ENCODE data around the gene CCSER1.

DNA sequence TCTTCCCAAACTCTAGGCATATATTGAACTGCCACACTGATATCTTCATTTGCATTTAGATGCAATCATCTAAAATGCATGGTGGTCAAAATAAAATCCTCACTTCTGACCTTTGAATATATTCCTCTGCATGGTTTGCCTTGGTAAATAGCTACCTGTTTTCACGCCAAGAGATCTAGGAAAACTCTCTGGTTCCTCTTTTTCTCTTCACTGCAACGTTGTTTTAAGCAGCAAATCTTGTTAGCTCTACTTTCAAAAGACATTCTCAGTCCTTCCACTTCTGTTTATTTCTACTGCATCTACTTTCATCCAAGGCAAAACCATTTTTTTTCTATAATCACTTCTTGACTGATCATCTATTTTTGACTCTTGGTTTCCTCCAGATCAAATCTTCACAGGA is 1174.9 kb downstream of the CCSER1 start:
- TF ChIP-seq, protein P1, sequence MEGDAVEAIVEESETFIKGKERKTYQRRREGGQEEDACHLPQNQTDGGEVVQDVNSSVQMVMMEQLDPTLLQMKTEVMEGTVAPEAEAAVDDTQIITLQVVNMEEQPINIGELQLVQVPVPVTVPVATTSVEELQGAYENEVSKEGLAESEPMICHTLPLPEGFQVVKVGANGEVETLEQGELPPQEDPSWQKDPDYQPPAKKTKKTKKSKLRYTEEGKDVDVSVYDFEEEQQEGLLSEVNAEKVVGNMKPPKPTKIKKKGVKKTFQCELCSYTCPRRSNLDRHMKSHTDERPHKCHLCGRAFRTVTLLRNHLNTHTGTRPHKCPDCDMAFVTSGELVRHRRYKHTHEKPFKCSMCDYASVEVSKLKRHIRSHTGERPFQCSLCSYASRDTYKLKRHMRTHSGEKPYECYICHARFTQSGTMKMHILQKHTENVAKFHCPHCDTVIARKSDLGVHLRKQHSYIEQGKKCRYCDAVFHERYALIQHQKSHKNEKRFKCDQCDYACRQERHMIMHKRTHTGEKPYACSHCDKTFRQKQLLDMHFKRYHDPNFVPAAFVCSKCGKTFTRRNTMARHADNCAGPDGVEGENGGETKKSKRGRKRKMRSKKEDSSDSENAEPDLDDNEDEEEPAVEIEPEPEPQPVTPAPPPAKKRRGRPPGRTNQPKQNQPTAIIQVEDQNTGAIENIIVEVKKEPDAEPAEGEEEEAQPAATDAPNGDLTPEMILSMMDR (IDR thresholded peaks at IDR 0.05; ENCODE audit: borderline replicate concordance, extremely low read depth, low read length, poor library complexity, severe bottlenecking) = no peak
- TF ChIP-seq EZH2 (IDR thresholded peaks at IDR 0.05; ENCODE audit: borderline replicate concordance, low read depth, low read length, severe bottlenecking) = no peak
